Measurements from ENCODE around the gene GFOD1. TPM values are rescaled to one million over a fixed set of nuclear protein-coding genes. Genes with fewer than 3 reads are reported as not detected.

GFOD1 gene
- total and polyA plus RNA-seq, 11 donors = 16.2 to 65.8 (median 41.5) TPM

GRCh38 chr6:13419422-13420195 lies 67.8 kb downstream of the GFOD1 start:
- Histone ChIP-seq H3K4me1 (peaks cover 34 to 98% (median 82%) of the 10 kb centered on the region in 12 donors), H3K9me3 (no peaks in the 10 kb centered on the region), H3K27ac (peak overlapping the region; percentile 5 to 85 (median 56)), H3K27me3 (no peaks in the 10 kb centered on the region), H3K4me3 (no peak overlapping the region), H3K36me3 (no peaks in the 10 kb centered on the region)
- WGBS, 4 donors = 63 to 76% (median 73%) methylated on average over 24 to 26 of the region's 26 CpGs
- TF ChIP-seq POLR2A (IDR thresholded peaks at IDR 0.05) = no peak
- no peak for TF ChIP-seq CTCF (IDR thresholded peaks at IDR 0.05)
- no peak for DNase-seq
- ATAC-seq = peak in 2 of 4 donors; percentile 6 to 30
- intact Hi-C loops (cut with DNase I) = loop anchor here in 6 of 10 donors (5.0 to 10.0 kb wide), 6 partner anchors 65 to 118 kb away; partner anchors contain the start of gene GFOD1 (in 5 of the 6)

DNA sequence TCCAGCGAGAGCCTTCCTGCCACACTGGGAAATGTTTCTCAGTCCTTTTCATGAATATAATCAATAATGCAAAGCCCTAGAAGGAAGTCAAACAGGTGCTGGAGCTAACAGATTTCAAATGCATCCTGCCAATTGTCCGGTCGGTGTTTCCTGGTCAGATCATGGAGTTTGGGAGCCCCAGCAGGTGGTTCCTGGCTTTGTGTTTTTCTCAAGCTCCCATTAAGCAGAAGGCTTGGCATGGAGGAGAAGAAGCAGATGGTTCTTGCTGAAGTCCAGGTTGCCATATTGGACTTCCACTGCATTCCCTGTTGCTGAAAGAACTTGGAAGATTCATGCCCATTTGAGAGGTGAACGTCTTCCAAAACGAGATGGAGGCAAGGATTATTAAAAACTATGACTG lies 68.6 kb downstream of the GFOD1 start:
- Histone ChIP-seq H3K4me1 (peaks cover 34 to 98% (median 85%) of the 10 kb centered on the region in 12 donors), H3K9me3 (no peaks in the 10 kb centered on the region), H3K27me3 (no peaks in the 10 kb centered on the region), H3K36me3 (no peaks in the 10 kb centered on the region), H3K27ac (peak overlapping the region in 11 of 12 donors; percentile 2 to 85 (median 61)), H3K4me3 (no peak overlapping the region)
- intact Hi-C loops (cut with DNase I) = loop anchor here in 5 of 10 donors (5.0 to 10.0 kb wide), 5 partner anchors 66 to 116 kb away; partner anchors contain the start of gene GFOD1 (in 3 of the 5)
- ATAC-seq (no peak), DNase-seq (no peak)
- TF ChIP-seq CTCF (IDR thresholded peaks at IDR 0.05) (no peak), POLR2A (IDR thresholded peaks at IDR 0.05) (no peak)
- 54 to 57% (median 55%) methylated on average over 5 of the region's 5 CpGs for WGBS, 4 donors

DNA sequence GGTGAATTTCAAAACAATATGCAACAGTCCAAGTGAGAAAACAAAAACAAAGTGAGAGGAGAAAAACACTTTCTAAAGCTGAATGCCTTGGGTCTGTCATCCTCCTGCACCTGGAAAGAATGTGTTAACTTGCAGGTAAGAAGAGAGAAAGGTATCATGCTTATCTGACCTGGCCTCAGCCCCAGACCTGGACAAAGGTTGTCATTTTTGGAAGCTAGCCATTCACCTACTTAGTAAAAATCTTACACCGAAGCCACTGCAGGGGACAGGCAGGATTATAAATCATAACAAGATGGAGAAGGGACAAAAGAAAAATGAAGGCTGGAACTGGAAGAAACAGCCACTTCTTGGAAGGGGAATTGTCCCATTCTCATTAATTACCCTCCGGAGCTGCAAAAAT lies 69.4 kb downstream of the GFOD1 start:
- intact Hi-C loops (cut with DNase I) = loop anchor here in 5 of 10 donors (5.0 to 10.0 kb wide), 5 partner anchors 67 to 117 kb away; partner anchors contain the start of gene GFOD1 (in 3 of the 5)
- peaks cover 33 to 98% (median 85%) of the 10 kb centered on the region in 12 donors for H3K4me1 ChIP-seq
- H3K27me3 ChIP-seq = no peaks in the 10 kb centered on the region
- H3K9me3 ChIP-seq = no peaks in the 10 kb centered on the region
- no peak for TF ChIP-seq CTCF (IDR thresholded peaks at IDR 0.05)
- TF ChIP-seq POLR2A (IDR thresholded peaks at IDR 0.05) = no peak
- H3K4me3 ChIP-seq = no peak overlapping the region
- ATAC-seq = no peak
- WGBS, 4 donors = 80 to 85% (median 84%) methylated on average over 2 of the region's 2 CpGs
- no peak for DNase-seq
- no peaks in the 10 kb centered on the region for H3K36me3 ChIP-seq
- peak overlapping the region in 4 of 12 donors; percentile 22 to 79 (median 26) for H3K27ac ChIP-seq

GRCh38 chr6:13417431-13417830 lies 70.0 kb downstream of the GFOD1 start:
- H3K27ac ChIP-seq = peak overlapping the region in 4 of 12 donors; percentile 6 to 28 (median 22)
- WGBS, 4 donors = 70 to 78% (median 76%) methylated on average over 6 of the region's 6 CpGs

More at GRCh38 chr6:13417431-13417830, 70.0 kb downstream of the GFOD1 start:
- TF ChIP-seq POLR2A (IDR thresholded peaks at IDR 0.05) (no peak), CTCF (IDR thresholded peaks at IDR 0.05) (no peak)
- Histone ChIP-seq H3K4me1 (peaks cover 34 to 98% (median 85%) of the 10 kb centered on the region in 12 donors), H3K27me3 (no peaks in the 10 kb centered on the region), H3K36me3 (no peaks in the 10 kb centered on the region), H3K9me3 (no peaks in the 10 kb centered on the region), H3K4me3 (no peak overlapping the region)
- DNase-seq (no peak), ATAC-seq (no peak)
- intact Hi-C loops (cut with DNase I) = loop anchor here in 5 of 10 donors (5.0 to 10.0 kb wide), 5 partner anchors 67 to 117 kb away; partner anchors contain the start of gene GFOD1 (in 3 of the 5)

All from heart left ventricle (tissue), 16 donors.